Fibroblast of mammary gland (primary cell): ENCODE measurements around the gene DNM3.
A peak's percentile ranks its signal among the peaks of the same experiment; 100 is the strongest.

Source experiments
- DNase-seq: peaks from one replicate; pipeline ENCODE4 v3.0.0-alpha.2; 2010; ENCODE audit warnings: low read depth
- H3K4me3 ChIP-seq: 2 replicates; pipeline ENCODE4 v1.5.1; 2011; ENCODE audit warnings: low read depth, mild to moderate bottlenecking, low read length, moderate library complexity; ENCODE audit not compliant: control insufficient read depth
- CTCF ChIP-seq: conservative IDR thresholded peaks from 2 replicates; pipeline ENCODE4 v1.5.1; 2011; ENCODE audit warnings: low read depth, low read length, inconsistent platforms; ENCODE audit not compliant: control insufficient read depth, insufficient read depth

The DNM3 gene

GRCh38 chr1:172380441-172381244 lies 539.3 kb downstream of the DNM3 start:
- no peak overlapping the region for H3K4me3 ChIP-seq
- no peak for TF ChIP-seq CTCF
- DNase-seq, result no peak

GRCh38 chr1:172381946-172382345 lies 540.6 kb downstream of the DNM3 start:
- no peak overlapping the region for H3K4me3 ChIP-seq
- no peak for DNase-seq
- no peak for TF ChIP-seq CTCF

DNA sequence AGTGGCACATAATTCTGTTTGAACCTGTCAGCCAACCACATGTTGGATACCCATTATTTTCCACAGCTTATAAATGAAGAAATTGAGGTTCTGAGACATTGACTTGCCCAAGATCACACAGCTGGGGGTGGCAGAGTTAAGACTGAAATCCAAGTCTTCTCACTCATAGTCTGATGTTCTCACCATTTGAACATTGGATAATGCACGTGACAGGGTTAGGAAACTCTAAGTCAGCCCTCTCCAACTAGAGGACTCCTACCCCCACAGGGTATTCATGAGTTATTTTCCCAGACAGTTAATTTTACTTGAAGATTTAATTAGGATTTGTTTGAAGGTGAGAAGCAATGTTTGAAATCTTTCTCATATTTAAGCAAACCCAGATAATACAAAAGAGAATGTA lies 541.1 kb downstream of the DNM3 start:
- no peak for TF ChIP-seq CTCF
- H3K4me3 ChIP-seq, result no peak overlapping the region
- DNase-seq, result no peak

DNA sequence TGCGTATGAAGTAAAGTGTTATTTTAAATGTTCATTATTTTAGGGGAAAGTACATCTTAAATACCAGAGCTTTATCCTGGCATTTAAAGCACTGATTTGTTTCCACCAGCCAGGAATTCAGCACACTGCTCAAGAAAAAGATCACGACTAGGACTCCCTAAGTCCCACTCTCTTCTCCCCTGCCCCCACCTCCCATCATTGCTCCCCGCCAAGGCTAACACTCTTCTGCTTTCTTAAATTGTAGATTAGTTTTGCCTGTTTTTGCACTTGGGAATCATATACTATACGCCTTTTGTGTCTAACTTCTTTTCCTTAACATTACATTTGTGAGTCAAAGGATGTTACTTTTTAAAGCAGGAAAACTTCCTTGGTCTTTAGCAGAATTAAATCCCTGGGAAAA lies 541.7 kb downstream of the DNM3 start:
- no peak for DNase-seq
- H3K4me3 ChIP-seq, result no peak overlapping the region
- TF ChIP-seq CTCF, result no peak

GRCh38 chr1:172383536-172383935 lies 542.2 kb downstream of the DNM3 start:
- peak; percentile 57 for DNase-seq
- no peak overlapping the region for H3K4me3 ChIP-seq
- no peak for TF ChIP-seq CTCF

- no peak for DNase-seq
- H3K4me3 ChIP-seq, result no peak overlapping the region
- no peak for TF ChIP-seq CTCF
Observed at GRCh38 chr1:172384656-172385055, 543.4 kb downstream of the DNM3 start.
